Smooth muscle cell (in vitro differentiated cells): ENCODE data around the gene HIP1R. TPM values are rescaled to one million over a fixed set of nuclear protein-coding genes. Genes with fewer than 3 reads are reported as not detected.

Experiments used
- DNase-seq: peaks from one replicate; lab custom pipeline; 2025; ENCODE audit not compliant: unreplicated experiment; lab: John Stamatoyannopoulos, UW
- H2AFZ ChIP-seq: fragments of 200-600 bp; sonication (generic); 2 replicates; pipeline ENCODE4 v1.6.0; 2016; ENCODE audit warnings: antibody characterized with exemption, low read depth, mild to moderate bottlenecking
- H3F3A ChIP-seq: fragments of 200-600 bp; sonication (generic); 2 replicates; pipeline ENCODE4 v1.6.0; 2017; ENCODE audit warnings: antibody characterized with exemption, low read depth
- H3K27ac ChIP-seq: fragments of 200-600 bp; sonication (generic); 2 replicates; pipeline ENCODE4 v1.5.1; 2016; ENCODE audit warnings: low read depth, mild to moderate bottlenecking
- H3K27me3 ChIP-seq: fragments of 200-600 bp; sonication (generic); 2 replicates; pipeline ENCODE4 v1.6.1; 2016; ENCODE audit warnings: low read depth, mild to moderate bottlenecking
- H3K36me3 ChIP-seq: fragments of 200-600 bp; sonication (generic); 2 replicates; pipeline ENCODE4 v1.5.1; 2016; ENCODE audit warnings: low read depth
- H3K4me1 ChIP-seq: fragments of 200-600 bp; sonication (generic); 2 replicates; pipeline ENCODE4 v1.5.1; 2016; ENCODE audit warnings: low read depth
- H3K4me2 ChIP-seq: fragments of 200-600 bp; sonication (generic); 2 replicates; pipeline ENCODE4 v1.6.0; 2016; ENCODE audit warnings: mild to moderate bottlenecking
- H3K4me3 ChIP-seq: fragments of 200-600 bp; sonication (generic); 2 replicates; pipeline ENCODE4 v1.5.1; 2016; ENCODE audit warnings: mild to moderate bottlenecking
- H3K79me2 ChIP-seq: fragments of 200-600 bp; sonication (generic); 2 replicates; pipeline ENCODE4 v1.6.0; 2016; ENCODE audit warnings: low read depth, mild to moderate bottlenecking
- H3K9ac ChIP-seq: fragments of 200-600 bp; sonication (generic); 2 replicates; pipeline ENCODE4 v1.6.0; 2016; ENCODE audit warnings: low read depth
- H3K9me3 ChIP-seq: fragments of 200-600 bp; sonication (generic); replicated peaks from 2 replicates; pipeline ENCODE4 v1.5.1; 2016; ENCODE audit warnings: low read depth
- H4K20me1 ChIP-seq: fragments of 200-600 bp; sonication (generic); 2 replicates; pipeline ENCODE4 v1.6.0; 2016; ENCODE audit warnings: low read depth
- CTCF ChIP-seq: fragments of 200-600 bp; sonication (generic); IDR thresholded peaks from 2 replicates; pipeline ENCODE4 v1.5.1; 2017; ENCODE audit warnings: borderline replicate concordance, mild to moderate bottlenecking, antibody characterized with exemption; ENCODE audit not compliant: insufficient read depth, poor library complexity, severe bottlenecking
- WGBS: methylation state at CpG from one replicate; pipeline ENCODE4 v1.1.7; 2016; ENCODE audit warnings: low lambda C conversion rate; 5-methylcytosine and 5-hydroxymethylcytosine counted together
- polyA plus RNA-seq: library from polyadenylated mRNA; unstranded; fragments of >200 nt; fragmentation: Nextera tagmentation; extraction: Ambion mirVana; gene quantifications from 2 replicates; pipeline ENCODE4 v1.2.1, GENCODE V29; 2016
- total RNA-seq: library from RNA; depleted of rRNA; stranded (reverse); fragments of >200 nt; gene quantifications from 2 replicates; pipeline ENCODE4 v1.2.3, GENCODE V29; 2014

The HIP1R gene
- total and polyA plus RNA-seq, 2 experiments from 2014 or later, result 6.0 to 27.8 TPM

- no peaks in the 10 kb centered on the region for H3K9me3 ChIP-seq
- no peaks in the 10 kb centered on the region for H3K36me3 ChIP-seq
- 86% methylated on average over 5 of the region's 5 CpGs for WGBS
- peaks cover 79% of the 10 kb centered on the region for H3K79me2 ChIP-seq
- H3F3A ChIP-seq, result peaks cover 43% of the 10 kb centered on the region
- H2AFZ ChIP-seq, result no peak overlapping the region
- peak overlapping the region; percentile 95 for H3K27ac ChIP-seq
- peaks cover 98% of the 10 kb centered on the region for H4K20me1 ChIP-seq
- H3K27me3 ChIP-seq, result no peaks in the 10 kb centered on the region
- peaks cover 52% of the 10 kb centered on the region for H3K4me1 ChIP-seq
- peak overlapping the region; percentile 77 for H3K9ac ChIP-seq
- H3K4me3 ChIP-seq, result no peak overlapping the region
- peak overlapping the region; percentile 58 for H3K4me2 ChIP-seq
- no peak for DNase-seq
- no peak for TF ChIP-seq CTCF
Observed at GRCh38 chr12:122887819-122888212, 52.6 kb downstream of the HIP1R start.

- Histone ChIP-seq H3K9ac (peak overlapping the region; percentile 77), H3K36me3 (no peaks in the 10 kb centered on the region), H3K9me3 (no peaks in the 10 kb centered on the region), H3K27me3 (no peaks in the 10 kb centered on the region), H3F3A (peaks cover 47% of the 10 kb centered on the region), H2AFZ (no peak overlapping the region), H3K4me2 (peak overlapping the region; percentile 58), H3K4me3 (no peak overlapping the region), H3K27ac (peak overlapping the region; percentile 95), H3K79me2 (peaks cover 79% of the 10 kb centered on the region), H3K4me1 (peaks cover 52% of the 10 kb centered on the region), H4K20me1 (peaks cover 98% of the 10 kb centered on the region)
- TF ChIP-seq CTCF, result no peak
- DNase-seq, result no peak
- 38% methylated on average over 12 of the region's 12 CpGs for WGBS
Observed at GRCh38 chr12:122888232-122888752, 53.0 kb downstream of the HIP1R start.

- no peak overlapping the region for H3K4me2 ChIP-seq
- peaks cover 79% of the 10 kb centered on the region for H3K79me2 ChIP-seq
- H3K4me3 ChIP-seq, result no peak overlapping the region
- peaks cover 98% of the 10 kb centered on the region for H4K20me1 ChIP-seq
- no peak overlapping the region for H3K9ac ChIP-seq
- no peaks in the 10 kb centered on the region for H3K9me3 ChIP-seq
- no peak for TF ChIP-seq CTCF
- no peaks in the 10 kb centered on the region for H3K36me3 ChIP-seq
- H3F3A ChIP-seq, result peaks cover 47% of the 10 kb centered on the region
- WGBS, result 91% methylated on average over 13 of the region's 13 CpGs
- H2AFZ ChIP-seq, result no peak overlapping the region
- no peaks in the 10 kb centered on the region for H3K27me3 ChIP-seq
- DNase-seq, result no peak
- peak overlapping the region; percentile 90 for H3K27ac ChIP-seq
- peaks cover 60% of the 10 kb centered on the region for H3K4me1 ChIP-seq
Observed at GRCh38 chr12:122889761-122890520, 54.7 kb downstream of the HIP1R start.
